Measurements from ENCODE around the gene LMNTD2.

Gene LMNTD2

GRCh38 chr11:506995-507726, 53.4 kb downstream of the LMNTD2 start, which contains the start of gene RNH1:
RNH1 (minus strand) TSS chr11:507242; CDS start chr11:502162, 5,080 bp downstream.
- H3K9me3 Mint-ChIP-seq: no peaks in the 10 kb centered on the region
- no peaks in the 10 kb centered on the region for H3K27me3 Mint-ChIP-seq
- ATAC-seq: peak; percentile 89
- H3K4me3 Mint-ChIP-seq: peak within 1 kb of the TSS; percentile 98
- peaks cover 19% of the 10 kb centered on the region for H3K36me3 Mint-ChIP-seq
- peak within 1 kb of the TSS; percentile 100 for H3K27ac Mint-ChIP-seq
- H3K4me1 Mint-ChIP-seq: peaks cover 51% of the 10 kb centered on the region

- Mint-ChIP-seq H3K4me3 (peak overlapping the region; percentile 98), H3K4me1 (peaks cover 54% of the 10 kb centered on the region), H3K36me3 (peaks cover 21% of the 10 kb centered on the region), H3K9me3 (no peaks in the 10 kb centered on the region), H3K27me3 (no peaks in the 10 kb centered on the region), H3K27ac (peak overlapping the region; percentile 100)
- peak; percentile 88 for ATAC-seq
These were observed 54.1 kb downstream of the LMNTD2 start for GRCh38 chr11:506238-506994.

GRCh38 chr11:504994-505344, 55.6 kb downstream of the LMNTD2 start:
- H3K4me1 Mint-ChIP-seq: peaks cover 66% of the 10 kb centered on the region
- peak overlapping the region; percentile 98 for H3K4me3 Mint-ChIP-seq
- H3K36me3 Mint-ChIP-seq: peaks cover 31% of the 10 kb centered on the region
- no peaks in the 10 kb centered on the region for H3K27me3 Mint-ChIP-seq
- no peak for ATAC-seq
- peak overlapping the region; percentile 100 for H3K27ac Mint-ChIP-seq
- H3K9me3 Mint-ChIP-seq: no peaks in the 10 kb centered on the region

Measured in stimulated activated memory B cell treated with anti-CD40 and anti-IgM and Interleukin-4, amounts not matched to agents 10 μg/mL and 1 μg/mL and 100 μg/mL, for 72 hours (primary cell).